Stimulated activated effector memory CD8-positive, alpha-beta T cell treated with anti-CD3 and anti-CD28 coated beads, Interleukin-12 subunit alpha, Interleukin-12 subunit beta, amount 100 ng/mL, for 72 hours (primary cell): ENCODE data around the gene RAB1A.

Experiments used
- ATAC-seq: fragments of 150-1000 bp; cut with Tn5 transposase; 2 replicates; pipeline ENCODE4 v1.10.0; 2021
- DNase-seq, 2 donors: peaks; one replicate each; pipeline ENCODE4 v3.0.0; 2021 to 2022; ENCODE audit warnings: low spot score in 2 of 2
- H3K27ac Mint-ChIP-seq: one replicate; pipeline ENCODE4 v1.8.0; 2022; ENCODE audit warnings: mild to moderate bottlenecking, mixed read lengths
- H3K36me3 Mint-ChIP-seq: one replicate; pipeline ENCODE4 v1.8.0; 2022; ENCODE audit warnings: mild to moderate bottlenecking, mixed read lengths
- H3K4me1 Mint-ChIP-seq: one replicate; pipeline ENCODE4 v1.8.0; 2022; ENCODE audit warnings: mixed read lengths
- H3K4me3 Mint-ChIP-seq: one replicate; pipeline ENCODE4 v1.8.0; 2022; ENCODE audit warnings: mild to moderate bottlenecking, mixed read lengths
- H3K9me3 Mint-ChIP-seq: one replicate; pipeline ENCODE4 v1.8.0; 2022; ENCODE audit warnings: mixed read lengths

RAB1A gene

GRCh38 chr2:65049010-65049639 is 80.8 kb downstream of the RAB1A start:
- DNase-seq (no peak), ATAC-seq (no peak)
- no peak overlapping the region for H3K27ac Mint-ChIP-seq

DNA sequence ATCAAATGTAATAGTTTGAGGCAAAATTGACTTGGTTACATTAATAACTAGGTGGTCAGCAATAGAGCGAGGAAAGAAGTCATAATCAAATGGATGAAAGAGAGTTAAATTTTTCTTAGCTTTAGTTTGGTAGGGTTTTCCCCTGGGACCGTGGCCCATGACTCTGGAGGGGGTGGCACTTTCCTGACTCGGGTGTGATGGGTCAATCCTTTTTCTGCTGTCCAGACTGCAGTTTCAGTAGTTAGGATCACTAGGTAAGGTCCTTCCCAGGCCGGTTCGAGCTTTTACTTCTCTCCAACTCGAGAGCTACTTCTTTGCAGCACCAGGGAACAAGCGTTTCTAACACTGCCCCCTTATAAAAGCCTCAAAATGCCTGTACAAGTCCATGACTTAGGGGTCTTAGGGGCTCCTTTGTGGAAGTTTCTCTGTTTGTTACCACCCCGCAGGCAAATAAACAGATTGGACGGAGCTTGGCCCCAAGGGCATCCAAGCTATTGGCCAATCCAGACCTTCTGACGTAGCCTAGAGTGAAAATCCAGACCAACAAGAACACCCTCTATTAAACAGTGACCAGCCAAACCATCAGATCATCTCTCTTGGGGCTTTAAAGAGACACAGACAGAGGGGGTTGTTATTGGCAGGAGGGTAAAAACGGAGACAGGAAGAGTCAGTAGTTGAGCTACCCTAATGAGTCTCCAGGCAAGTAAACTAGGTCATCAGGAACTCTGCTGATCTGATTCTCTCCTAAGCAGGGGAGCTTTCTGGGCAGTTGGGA is 83.1 kb downstream of the RAB1A start:
- no peak for ATAC-seq
- Mint-ChIP-seq H3K4me1 (no peaks in the 10 kb centered on the region), H3K36me3 (no peaks in the 10 kb centered on the region), H3K9me3 (peaks cover 11% of the 10 kb centered on the region), H3K27ac (no peak overlapping the region), H3K4me3 (no peak overlapping the region)
- DNase-seq, result no peak

More at GRCh38 chr2:65049010-65049639, 80.8 kb downstream of the RAB1A start:
- H3K36me3 Mint-ChIP-seq, result no peaks in the 10 kb centered on the region
- H3K9me3 Mint-ChIP-seq, result peaks cover 10% of the 10 kb centered on the region
- H3K4me1 Mint-ChIP-seq, result peaks cover 11% of the 10 kb centered on the region
- no peak overlapping the region for H3K4me3 Mint-ChIP-seq

GRCh38 chr2:65045651-65046050 is 84.3 kb downstream of the RAB1A start:
- peaks cover 5% of the 10 kb centered on the region for H3K36me3 Mint-ChIP-seq
- DNase-seq, result no peak
- ATAC-seq, result no peak

GRCh38 chr2:65044097-65044735 is 85.7 kb downstream of the RAB1A start:
- H3K36me3 Mint-ChIP-seq, result peaks cover 5% of the 10 kb centered on the region
- H3K4me3 Mint-ChIP-seq, result no peak overlapping the region
- DNase-seq, result no peak

More at GRCh38 chr2:65045651-65046050, 84.3 kb downstream of the RAB1A start:
- Mint-ChIP-seq H3K27ac (no peak overlapping the region), H3K4me3 (no peak overlapping the region), H3K4me1 (peaks cover under 1% of the 10 kb centered on the region), H3K9me3 (peaks cover 11% of the 10 kb centered on the region)

DNA sequence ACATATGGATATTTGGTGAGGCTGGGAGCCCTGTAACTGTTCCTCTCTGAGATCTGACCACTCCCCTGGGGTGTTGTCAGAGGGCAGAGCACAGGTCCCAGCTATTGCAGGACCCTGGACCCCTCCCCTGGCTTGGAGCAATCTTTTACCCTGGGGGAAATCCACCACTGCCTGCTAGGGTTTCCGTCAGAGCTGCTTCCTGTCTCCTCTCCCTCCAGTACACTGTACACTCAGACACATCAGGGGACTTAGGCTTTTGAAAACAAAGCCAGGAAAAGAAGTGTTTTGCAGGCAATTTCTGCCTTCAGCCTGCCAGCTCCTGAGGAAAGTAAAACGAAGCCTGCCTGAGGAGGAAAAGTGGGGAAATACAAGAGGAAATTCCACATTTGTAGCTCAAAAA is 86.9 kb downstream of the RAB1A start:
- no peak for ATAC-seq

More at GRCh38 chr2:65044097-65044735, 85.7 kb downstream of the RAB1A start:
- no peak for ATAC-seq
- Mint-ChIP-seq H3K9me3 (peaks cover 11% of the 10 kb centered on the region), H3K4me1 (peaks cover 12% of the 10 kb centered on the region), H3K27ac (no peak overlapping the region)

DNA sequence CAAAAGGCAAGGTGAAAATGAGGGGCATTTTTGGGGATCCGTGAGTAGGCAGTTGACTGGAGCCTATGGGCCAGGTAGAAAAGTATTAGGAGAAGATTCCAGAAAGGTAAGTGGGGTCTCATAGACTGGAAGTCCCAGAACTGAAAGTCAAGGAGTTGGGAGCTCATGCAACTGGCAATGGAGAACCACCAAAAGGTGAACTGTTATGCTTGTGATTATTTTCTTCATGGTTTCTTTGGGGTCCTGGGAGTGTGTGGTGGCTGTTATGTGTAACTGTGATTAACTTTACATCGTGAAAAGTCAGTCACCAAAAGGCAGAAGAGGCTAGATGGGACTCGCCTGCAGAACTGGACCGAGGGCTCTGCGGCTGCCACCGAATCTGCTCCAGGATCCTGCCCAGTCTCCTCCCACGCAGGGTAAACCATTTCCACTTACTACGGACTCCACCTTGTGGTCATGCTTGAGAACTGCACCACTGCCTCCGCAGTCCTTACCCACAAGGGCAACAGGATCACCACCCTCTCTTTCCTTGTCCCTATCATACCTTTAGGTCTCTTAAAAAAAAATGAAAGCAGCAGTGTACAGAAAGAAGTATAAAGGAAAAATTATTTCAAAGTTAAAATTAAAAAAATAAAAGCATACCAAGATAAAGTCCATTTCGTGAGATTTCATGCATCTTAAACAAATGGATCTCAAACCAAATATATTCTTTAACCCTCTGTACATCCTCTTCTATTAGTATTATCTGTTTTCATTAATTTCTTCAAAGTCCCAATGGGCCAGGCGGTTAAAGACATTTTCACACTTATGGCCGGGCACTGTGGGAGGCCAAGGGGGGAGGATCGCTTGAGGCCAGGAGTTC is 89.3 kb downstream of the RAB1A start:
- DNase-seq (peak; percentile 63 to 83), ATAC-seq (peak; percentile 84)
- peaks cover 8% of the 10 kb centered on the region for H3K9me3 Mint-ChIP-seq
- no peak overlapping the region for H3K27ac Mint-ChIP-seq
- peaks cover 5% of the 10 kb centered on the region for H3K36me3 Mint-ChIP-seq
- peaks cover 12% of the 10 kb centered on the region for H3K4me1 Mint-ChIP-seq
- H3K4me3 Mint-ChIP-seq, result peak overlapping the region; percentile 18

More for the DNA sequence above, 86.9 kb downstream of the RAB1A start:
- no peak overlapping the region for H3K27ac Mint-ChIP-seq
- H3K9me3 Mint-ChIP-seq, result peaks cover 8% of the 10 kb centered on the region
- H3K4me1 Mint-ChIP-seq, result peaks cover 12% of the 10 kb centered on the region
- DNase-seq, result no peak
- peaks cover 5% of the 10 kb centered on the region for H3K36me3 Mint-ChIP-seq
- H3K4me3 Mint-ChIP-seq, result no peak overlapping the region

DNA sequence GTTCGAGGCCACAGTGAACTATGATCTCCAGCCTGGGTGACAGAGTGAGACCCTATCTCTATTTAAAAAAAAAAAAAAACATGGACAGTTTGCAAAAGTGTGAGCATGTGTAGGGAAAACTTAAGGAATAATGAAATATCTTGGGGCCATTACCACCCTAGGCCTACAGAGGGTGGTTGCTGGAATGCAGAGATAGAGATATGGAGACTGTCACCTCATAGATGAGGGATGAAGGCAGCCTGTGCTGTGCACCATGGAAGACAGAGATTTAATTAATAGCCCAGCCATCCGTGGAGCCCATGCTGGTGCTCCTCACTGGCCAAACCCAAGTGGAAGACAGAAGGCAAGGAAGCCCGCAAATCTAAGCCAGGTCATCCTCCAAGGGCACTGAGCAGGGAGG is 90.3 kb downstream of the RAB1A start:
- ATAC-seq, result no peak

DNA sequence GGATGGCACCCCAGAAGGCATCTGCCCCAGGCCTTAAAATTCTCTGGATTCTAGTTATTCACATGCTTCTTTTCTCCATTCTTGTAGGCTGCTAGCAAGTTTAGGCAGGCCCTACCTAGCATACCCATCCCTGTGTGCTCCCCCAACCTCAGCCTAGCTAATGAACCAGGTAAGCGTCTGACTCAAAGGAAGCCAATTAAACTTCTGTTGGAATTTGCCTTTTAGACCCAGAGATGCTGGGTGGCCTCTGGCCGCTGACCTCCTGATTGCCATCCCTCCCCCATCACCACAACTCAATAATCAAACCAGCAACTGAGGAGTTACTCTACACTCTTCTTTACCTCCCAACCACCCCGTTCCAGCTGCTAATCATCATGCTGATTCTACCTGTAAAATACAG is 92.7 kb downstream of the RAB1A start:
- Mint-ChIP-seq H3K4me3 (no peak overlapping the region), H3K36me3 (peaks cover 5% of the 10 kb centered on the region), H3K27ac (no peak overlapping the region), H3K4me1 (peaks cover 15% of the 10 kb centered on the region), H3K9me3 (no peaks in the 10 kb centered on the region)
- ATAC-seq, result no peak
- no peak for DNase-seq

More for the DNA sequence above, 90.3 kb downstream of the RAB1A start:
- H3K27ac Mint-ChIP-seq, result no peak overlapping the region
- peaks cover 5% of the 10 kb centered on the region for H3K36me3 Mint-ChIP-seq
- peaks cover 6% of the 10 kb centered on the region for H3K9me3 Mint-ChIP-seq
- DNase-seq, result no peak
- no peak overlapping the region for H3K4me3 Mint-ChIP-seq
- peaks cover 12% of the 10 kb centered on the region for H3K4me1 Mint-ChIP-seq
